IMR-90 (cell line): Measurements from ENCODE around the gene ABCB4.

ENCODE experiments used
- BHLHE40 ChIP-seq: fragments of 150-350 bp; IDR thresholded peaks from 2 replicates; pipeline ENCODE4 v1.6.1; 2016; ENCODE audit warnings: mild to moderate bottlenecking, low read depth, low read length
- CEBPB ChIP-seq: IDR thresholded peaks from 2 replicates; pipeline ENCODE4 v1.6.1; 2012; ENCODE audit warnings: low read depth, low read length, improper control_type of control experiment
- CTCF ChIP-seq: conservative IDR thresholded peaks from 2 replicates; pipeline ENCODE4 v1.5.1; 2012; ENCODE audit warnings: mild to moderate bottlenecking, low read depth, low read length, improper control_type of control experiment
- FOS ChIP-seq: fragments of 150-350 bp; IDR thresholded peaks from 2 replicates; pipeline ENCODE4 v1.6.1; 2016; ENCODE audit warnings: low read depth, low read length
- MAZ ChIP-seq: IDR thresholded peaks from 2 replicates; pipeline ENCODE4 v1.6.1; 2012; ENCODE audit warnings: low read depth, mild to moderate bottlenecking, low read length, improper control_type of control experiment, moderate library complexity, borderline replicate concordance
- POLR2A ChIP-seq: IDR thresholded peaks from 2 replicates; pipeline ENCODE4 v1.6.1; 2012; ENCODE audit warnings: mild to moderate bottlenecking, low read depth, low read length
- RAD21 ChIP-seq: IDR thresholded peaks from 2 replicates; pipeline ENCODE4 v1.6.1; 2012; ENCODE audit warnings: low read length, improper control_type of control experiment
- RCOR1 ChIP-seq: IDR thresholded peaks from 2 replicates; pipeline ENCODE4 v1.6.1; 2012; ENCODE audit warnings: mild to moderate bottlenecking, low read length, improper control_type of control experiment; ENCODE audit not compliant: insufficient replicate concordance

- TF ChIP-seq CTCF (no peak), RAD21 (no peak), FOS (no peak), BHLHE40 (no peak), POLR2A (no peak), RCOR1 (no peak), CEBPB (no peak), MAZ (no peak)
Measured at GRCh38 chr7:87495366-87495765, 19.9 kb upstream of the ABCB4 start.
